ENCODE results near the gene NDUFB7.
A peak's percentile ranks its signal among the peaks of the same experiment; 100 is the strongest.
"Not testable (repeated sequence)": the region's sequence is repeated elsewhere in the genome, so short reads cannot be mapped to it uniquely, and the experiment has no call there.

The NDUFB7 gene

DNA sequence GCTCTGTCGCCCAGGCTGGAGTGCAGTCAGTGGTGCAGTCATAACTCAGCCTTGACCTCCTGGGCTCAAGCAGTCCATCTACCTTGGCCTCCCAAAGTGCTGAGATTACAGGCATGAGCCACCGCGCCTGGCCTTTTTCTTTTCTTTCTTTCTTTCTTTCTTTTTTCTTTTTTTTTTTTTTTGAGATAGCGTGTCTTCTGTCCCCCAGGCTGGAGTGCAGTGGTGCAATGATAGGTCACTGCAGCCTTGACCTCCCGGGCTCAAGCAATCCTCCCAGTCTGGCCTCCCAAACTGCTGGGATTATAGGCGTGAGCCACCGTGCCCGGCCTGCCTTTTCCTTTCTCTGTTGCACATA, 19.9 kb downstream of the NDUFB7 start:
- not testable (repeated sequence) for DNase-seq

DNA sequence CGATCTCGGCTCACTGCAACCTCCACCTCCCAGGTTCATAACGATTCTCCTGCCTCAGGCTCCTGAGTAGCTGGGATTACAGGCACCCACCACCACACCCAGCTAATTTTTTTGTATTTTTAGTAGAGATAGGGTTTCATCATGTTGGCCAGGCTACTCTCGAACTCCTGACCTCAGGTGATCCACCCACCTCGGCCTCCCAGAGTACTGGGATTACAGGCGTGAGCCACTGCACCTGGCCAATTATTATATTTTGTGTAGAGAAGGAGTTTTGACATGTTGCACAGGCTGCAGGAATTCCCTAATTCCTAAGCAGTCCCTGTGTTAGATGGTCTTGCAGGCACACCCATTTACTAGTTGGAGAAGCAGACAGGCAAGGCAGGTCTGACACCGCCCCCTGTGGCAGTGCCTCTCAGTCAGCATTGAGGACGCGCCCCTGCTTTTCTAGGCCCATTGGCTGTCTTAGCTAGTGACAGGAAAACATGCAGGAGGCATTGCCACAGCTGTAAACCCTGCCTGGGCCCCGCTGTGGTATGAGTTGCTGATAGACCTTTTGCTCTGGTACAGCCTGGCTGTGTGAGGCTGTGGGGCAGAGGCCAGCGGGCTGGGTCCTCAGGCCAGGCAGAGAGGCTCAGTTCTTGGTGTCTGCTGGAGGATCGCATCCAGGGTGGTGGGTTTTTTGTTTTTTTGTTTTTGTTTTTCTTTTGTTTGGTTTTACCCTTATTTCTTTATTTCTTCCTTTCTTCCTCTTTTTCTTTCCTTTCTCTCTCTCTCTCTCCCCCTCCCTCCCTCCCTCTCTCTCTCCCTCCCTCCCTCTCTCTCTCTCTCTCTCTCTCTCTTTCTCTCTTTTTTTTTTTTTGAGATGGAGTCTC, 20.5 kb downstream of the NDUFB7 start:
- not testable (repeated sequence) for DNase-seq

DNA sequence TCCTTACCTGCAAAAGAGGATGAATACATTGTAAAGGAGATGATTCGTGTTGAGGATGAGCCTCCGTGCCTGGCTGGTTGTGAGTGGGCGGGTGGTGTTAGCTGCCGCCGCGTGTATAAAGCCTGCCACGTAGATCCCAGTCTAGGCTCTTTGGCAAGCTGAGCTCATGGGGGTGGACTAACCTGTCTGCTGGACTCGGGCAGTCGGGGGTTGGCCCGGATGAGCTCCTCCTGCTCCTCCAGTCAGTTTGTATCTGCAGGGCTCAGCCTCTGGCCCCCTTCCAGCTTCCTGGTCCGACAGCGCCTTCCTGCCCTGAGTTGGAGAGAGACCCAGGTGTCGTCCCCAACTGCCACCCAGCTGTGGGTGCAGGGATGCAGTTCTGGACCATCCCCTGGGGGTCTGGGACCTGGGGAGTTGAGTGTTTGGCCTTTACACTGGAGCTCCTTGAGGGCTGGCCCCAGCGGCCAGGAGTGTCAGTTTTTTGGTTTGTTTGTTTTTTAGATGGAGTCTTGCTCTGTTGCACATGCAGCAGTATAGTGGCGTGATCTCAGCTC, 21.6 kb downstream of the NDUFB7 start:
- DNase-seq: peak; percentile 75

DNA sequence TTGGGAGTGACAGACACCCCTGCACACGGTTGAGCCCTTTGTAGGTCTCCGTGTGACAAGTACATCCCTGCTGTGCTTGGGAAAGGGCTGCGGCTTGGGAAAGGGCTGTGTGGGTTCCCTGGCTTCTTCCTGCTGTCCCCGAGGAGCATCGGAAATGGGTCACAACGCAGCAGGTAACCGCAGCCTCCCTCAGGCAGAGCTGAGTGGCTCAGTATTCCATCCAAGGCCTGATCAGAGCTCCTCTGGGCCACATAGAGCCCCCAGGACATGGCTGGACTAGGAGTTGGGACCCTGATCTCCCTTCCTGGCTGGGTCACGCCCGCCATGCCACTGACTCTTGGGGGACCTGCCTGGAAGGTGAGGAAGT, 26.2 kb downstream of the NDUFB7 start:
- DNase-seq: no peak

DNA sequence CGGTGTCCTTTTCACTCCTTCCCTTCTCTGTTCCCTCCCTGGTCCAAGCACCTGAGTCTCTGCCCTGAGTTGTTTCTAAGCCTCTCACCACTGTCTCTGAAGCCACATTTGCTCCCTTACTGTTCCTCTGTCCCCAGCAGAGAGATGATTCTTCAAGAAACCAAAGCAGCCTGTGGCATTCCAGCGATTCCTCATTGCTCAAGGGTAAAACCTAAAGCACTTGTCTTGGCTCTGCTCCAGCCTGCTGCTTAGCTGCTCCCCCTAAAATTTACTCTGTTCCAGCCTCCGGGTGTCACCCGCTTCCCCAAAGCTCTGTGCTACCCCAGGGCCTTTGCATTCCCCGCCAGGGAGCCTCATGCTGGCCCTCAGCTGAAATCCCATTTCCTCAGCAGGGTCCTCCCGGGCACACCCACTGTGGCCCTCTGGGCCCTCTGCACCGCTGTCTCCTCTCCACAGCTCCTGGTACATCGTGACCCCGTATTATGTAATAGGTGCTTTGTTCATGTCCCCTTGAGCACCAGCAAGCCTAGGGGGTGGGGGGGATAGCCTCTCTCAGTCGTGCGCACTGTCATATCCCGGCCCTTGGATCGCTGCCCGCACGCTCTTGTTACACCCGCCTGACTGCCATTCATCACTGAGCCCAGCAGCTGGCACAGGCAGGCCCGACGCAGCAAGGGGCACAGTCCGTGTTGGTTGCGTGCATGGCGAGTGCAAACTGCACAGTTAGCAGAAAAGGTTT, 26.7 kb downstream of the NDUFB7 start:
- DNase-seq: peak; percentile 89

DNA sequence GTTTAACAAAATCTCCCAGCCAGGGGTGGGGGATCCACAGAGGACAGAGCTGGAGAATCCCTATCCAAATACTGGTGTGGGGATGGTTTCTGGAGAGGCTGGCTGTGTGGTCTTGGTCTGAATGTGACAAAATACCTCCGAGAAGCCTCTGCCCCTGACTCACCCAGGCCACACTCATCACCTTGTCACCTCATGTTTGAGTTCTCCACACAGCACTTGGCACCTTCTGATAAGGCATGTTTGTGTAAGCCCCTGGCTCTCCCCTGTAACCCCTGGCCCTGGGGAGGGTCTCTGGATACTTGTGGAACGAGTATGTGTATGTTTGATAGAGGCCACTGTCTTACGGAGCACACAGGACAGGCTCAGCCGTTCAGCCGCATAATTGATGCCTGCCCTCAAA, 27.8 kb downstream of the NDUFB7 start:
- DNase-seq: no peak

DNA sequence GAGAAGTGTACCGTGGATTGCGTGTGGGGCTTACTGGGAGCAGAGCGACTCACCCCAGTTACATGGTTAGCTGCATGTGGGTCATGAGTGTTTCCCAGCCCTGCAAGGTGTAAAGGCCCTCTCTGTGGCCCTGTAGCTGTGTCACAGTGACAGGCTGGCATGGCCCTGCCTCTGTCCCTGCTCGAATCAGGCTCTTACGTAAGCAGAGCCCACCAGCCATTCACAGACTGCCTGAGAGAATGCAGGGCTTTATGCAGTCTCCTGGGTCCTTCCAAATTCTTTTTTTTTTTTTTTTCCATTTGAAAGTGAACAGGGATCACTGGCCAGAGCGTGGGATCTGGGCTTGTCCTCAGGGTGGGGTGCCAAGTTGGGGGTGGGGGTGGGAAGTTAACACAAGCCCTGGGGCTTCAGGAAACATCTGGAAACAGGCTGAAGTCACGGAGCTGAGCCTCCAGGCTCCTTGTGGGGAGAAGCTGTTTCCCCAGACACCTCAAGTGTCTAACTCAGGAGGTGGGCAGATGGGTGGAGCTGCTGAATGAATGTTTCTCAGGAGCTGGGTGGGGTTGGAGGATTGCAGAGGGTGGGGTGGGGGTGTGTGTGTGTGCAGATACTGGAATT, 29.0 kb downstream of the NDUFB7 start:
- no peak for DNase-seq

DNA sequence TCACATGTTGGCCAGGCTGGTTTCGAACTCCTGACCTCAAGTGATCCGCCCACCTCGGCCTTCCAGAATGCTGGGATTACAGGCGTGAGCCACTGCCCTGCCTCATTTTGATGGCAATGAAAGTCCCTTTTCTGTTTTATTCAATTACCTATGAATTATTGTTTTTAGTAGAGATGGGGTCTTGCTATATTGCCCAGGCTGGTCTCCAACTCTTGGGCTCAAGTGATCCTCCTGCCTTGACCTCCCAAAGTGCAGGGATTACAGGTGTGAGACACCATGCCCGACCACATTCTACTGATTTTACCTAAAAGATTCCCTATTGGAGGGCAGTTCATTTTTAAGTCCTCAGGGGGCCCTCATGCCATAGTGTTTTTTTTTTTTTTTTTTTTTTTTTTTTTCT, 29.9 kb downstream of the NDUFB7 start:
- not testable (repeated sequence) for DNase-seq

DNA sequence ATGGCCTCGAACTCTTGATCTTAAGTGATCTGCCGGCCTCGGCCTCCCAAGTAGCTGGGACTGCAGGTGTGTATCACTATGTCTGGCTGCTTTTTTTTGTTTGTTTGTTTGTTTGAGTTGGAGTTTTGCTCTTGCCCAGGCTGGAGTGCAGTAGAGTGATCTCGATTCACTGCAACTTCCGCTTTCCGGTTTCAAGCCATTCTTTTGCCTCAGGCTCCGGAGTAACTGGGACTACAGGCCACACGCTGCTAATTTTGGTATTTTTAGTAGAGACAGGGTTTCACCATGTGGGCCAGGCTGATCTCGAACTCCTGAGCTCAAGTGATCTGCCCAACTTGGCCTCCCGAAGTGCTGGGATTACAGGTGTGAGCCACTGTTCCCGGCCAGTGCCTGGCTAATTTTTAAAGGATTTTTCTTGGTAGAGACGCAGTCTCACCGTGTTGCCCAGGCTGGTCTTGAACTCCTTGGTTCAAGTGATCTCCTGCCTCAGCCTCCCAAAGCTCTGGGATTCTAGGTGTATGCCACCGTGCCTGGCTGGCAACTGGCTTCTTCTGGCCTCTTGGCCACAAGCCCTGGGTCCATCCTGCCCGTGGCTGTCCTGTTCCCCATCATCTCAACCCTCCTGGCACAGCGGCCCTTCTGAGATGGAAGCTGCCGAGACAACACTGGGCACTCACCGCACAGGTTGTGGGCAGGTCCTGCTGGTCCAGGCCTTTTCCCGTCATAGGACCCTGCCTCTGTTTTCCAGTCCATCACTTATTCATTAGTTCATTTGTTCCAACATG, 30.9 kb downstream of the NDUFB7 start:
- no peak for DNase-seq

DNA sequence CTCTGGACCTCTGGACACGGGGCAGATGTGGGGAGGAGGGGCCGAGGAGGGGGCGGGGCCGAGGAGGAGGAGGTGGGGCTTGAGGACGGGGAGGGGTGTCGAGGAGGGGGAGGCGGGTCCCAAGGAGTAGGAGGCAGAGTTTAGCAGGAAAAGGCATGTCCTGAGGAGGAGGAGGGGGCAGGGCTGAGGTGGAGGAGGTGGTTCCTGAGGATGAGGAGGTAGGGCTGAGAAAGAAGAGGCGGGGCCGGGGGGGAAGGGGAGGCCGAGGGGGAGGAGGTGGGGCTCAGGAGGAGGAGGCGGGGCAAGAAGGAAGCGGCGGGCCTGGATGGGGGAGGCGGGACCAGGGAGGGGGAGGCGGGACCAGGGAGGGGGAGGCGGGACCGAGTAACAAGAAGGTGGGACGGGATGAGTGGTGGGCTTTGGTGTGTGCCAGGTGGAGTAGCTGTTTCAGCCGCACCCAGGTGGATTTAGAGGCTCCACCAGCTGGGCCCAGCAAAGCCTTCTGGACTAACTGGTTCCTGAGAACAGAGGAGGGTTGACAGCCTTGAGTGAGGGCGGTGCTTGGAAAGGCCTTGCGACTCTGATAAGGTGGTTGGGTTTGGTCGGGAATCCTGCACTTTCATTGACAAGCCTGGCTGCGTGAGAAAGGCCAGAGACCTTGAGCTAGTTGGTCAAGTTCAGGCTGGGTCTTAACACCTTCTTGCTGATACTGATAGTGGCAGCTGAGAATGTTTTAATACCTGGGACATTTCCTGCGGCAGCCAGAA, 34.8 kb downstream of the NDUFB7 start:
- DNase-seq: no peak

DNA sequence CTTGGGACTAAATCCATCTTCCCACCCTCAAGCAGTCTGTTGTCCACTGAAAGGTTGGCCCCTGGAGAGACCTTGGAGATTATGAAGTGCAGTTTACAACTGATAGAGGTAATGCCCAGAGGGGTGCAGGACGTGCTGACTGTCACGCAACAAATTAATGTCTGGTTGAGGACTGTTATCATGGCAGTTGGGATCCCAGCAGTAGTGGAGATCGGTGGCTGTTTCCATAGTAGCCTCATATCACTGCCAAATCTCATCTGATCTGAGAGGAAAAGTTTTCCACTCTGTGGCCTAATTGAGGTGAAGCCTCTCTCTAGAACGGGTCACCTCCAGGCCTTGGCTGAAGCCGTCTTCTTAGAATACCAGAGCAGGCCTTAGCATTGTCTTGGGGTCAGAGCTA, 38.4 kb downstream of the NDUFB7 start:
- DNase-seq: no peak

DNA sequence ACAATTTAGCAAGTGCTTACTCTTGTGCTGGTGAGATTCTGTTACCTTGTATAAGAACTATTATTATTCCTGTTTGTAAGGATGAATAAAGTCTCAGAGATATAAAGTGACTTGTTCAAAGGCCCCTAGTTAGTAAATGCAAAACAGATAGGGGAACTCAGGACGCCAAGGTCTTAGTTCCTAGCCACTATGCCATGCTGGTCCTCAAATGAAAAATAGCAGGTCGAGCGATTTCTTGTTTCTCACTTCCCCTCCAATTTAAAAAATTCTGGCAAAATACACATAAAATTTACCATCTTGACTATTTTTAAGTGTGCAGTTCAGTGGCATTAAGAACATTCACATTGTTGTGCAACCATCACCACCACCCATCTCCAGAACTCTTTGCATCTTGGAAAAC, 41.4 kb downstream of the NDUFB7 start:
- no peak for DNase-seq

DNA sequence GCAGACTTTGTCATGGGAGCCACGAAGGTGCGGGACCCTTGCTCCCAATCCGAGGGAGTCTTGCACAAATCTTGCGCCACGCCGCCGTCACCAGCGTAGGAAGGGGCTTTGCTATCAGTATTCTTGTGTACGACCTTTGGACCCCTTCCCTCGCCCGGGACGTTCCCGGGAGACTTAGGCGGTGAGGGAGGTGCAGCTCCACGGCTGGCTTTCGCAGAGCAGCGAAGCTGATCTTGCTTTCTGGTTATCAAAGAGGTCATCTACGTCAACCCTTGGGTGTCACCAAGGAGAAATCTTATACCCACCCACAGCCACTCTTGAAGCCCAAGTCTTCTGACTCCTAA, 41.9 kb downstream of the NDUFB7 start:
- no peak for DNase-seq

DNA sequence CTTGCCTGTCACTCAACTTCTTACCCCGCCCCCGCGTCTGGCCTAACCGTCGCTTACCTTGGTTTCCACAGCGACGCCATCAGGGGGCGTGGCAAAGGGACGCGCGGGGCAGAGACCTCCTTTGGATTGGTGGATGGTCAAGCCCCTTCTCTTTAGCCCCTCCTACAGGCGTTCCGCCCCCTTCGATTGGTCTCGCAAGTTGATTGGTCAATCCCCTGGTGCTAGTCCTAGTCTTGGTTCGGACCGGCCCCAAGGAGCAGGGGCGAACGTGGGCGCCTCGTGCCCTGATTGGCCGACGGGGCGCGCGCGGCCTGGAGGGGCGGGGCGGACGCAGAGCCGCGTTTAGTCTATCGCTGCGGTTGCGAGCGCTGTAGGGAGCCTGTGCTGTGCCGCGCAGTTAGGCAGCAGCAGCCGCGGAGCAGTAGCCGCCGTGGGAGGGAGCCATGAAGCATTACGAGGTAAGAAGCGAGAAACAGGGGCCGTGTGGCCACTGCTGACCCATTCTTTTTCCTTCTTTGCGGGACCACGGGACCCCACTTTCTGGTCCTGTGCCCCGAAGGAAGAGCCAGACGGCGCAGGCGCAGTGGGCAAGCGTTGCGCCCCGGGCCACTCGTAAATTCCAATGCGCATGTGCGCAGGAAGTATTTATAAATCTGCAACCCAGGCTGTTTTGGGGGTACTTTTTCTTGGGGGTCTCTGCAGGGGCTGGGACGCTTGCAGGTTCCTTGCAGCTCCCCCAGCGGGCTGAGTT, 42.4 kb downstream of the NDUFB7 start, which contains the start of gene TECR:
Gene TECR, plus strand, starts transcription at position 341 of the 751 bp plus-strand sequence. Its CDS starts 103 bp downstream, at position 444.
- peak; percentile 99 for DNase-seq

DNA sequence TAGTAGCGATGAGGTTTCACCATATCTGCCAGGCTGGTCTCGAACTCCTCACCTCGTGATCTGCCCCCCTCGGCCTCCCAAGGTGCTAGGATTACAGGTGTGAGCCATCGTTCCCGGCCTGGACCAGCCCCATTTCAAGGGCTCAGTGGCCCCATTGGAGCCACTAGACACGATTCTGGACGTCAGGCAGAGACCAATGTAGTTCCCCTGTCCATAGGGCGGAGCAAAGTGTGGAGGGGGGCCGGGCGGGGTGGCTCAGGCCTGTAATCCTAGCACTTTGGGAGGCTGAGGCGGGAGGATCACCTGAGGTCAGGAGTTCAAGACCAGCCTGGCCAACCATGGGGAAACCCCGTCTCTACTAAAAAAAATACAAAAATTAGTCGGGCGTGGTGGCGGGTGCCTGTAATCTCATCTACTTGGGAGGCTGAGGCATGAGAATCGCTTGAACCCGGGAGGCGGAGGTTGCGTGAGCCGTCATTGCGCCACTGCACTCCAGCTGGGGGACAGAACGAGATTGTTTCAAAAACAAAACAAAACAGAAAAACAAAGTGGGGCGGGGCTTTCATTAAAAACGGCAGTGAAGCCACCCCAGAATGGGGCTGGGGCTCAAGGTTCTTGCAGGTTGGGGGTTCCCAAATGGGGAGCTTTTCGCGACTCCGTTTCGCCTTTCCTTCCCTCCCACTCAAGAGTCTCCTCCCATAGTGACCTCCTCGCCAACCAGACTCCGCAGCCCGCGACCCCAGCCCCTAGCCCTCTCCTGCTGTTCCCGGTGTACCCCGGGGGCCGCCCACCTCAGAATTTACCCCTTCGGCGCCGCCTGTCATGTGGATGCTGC, 43.2 kb downstream of the NDUFB7 start:
- no peak for DNase-seq

DNA sequence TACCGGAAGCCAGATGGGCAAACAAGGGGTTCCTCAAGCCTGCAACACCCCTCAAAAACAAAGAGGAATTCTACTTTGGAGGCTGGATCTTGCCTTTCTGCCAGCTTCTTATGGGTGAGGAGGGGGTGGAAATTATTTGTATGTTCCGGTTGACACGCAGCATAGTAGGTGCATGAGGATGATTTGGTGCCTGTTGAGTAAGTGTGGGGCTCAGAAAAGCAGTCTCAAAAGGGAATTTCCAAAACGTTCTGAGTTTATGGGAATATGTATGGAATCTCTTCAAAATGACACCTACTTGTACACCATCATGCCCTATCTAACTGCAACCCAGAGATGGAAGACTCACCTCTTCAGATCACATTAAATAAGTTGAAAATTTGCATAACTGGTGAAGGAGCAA, 45.4 kb downstream of the NDUFB7 start:
- DNase-seq: no peak

DNA sequence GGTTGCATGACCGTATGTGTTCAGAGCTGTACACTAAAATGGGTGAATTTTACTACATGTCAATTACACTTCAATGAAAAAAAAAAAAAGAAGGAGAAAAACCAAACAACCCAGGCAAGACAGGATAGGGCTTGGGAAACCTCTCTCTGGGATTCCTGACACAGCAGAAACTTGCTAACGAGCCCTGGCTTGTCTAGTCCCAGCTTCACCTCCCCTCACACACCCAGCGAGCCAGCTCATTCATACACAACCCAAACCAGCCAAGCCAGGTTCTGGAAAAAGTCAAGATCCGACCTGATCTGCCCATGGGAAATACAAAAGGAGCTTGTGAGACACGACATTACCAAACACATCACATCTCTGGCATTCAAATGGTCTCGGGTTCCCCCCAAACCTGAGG, 46.1 kb downstream of the NDUFB7 start:
- DNase-seq: no peak

DNA sequence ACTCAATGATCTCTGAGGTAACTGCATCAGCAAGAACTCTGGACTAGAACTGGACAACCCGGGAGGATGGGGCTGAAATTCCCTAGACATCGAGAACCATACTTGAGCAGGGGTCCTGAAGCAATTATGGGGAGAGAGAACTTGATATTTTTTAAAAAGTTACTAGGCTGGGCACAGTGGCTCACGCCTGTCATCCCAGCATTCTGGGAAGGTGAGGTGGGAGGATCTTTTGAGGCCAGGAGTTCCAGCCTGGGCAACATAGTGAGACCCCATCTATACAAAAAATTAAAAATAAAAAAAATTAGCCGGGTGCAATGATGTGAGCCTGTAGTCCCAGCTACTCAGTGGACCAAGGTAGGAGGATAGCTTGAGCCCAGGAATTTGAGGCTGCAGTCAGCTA, 51.3 kb downstream of the NDUFB7 start:
- DNase-seq: no peak

DNA sequence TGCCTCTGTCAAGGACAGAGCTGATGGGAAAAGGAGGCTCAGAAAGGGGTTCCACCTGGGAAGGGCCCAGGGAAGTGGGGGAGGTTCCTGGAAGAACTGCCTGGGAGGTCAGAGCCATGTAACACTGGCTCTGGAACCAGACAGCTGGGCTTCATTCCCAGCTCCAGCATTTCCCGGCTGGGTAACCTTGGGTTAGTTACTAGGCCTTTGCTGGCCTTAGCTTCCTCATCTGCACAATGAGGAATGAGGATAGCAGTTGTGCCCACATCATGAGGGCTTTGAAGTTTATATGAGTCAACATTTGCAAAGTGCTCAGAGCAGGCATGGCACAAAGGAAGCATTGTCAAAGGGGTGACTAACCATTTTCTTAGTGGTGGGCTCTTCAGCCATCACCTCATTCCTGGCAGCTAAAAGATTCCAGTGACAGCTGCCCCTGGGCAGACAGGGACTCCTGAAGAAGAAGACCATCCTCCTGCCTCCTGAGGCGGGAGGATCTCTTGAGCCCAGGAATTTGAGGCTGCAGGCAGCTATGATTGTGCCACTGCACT, 51.9 kb downstream of the NDUFB7 start:
- DNase-seq: peak; percentile 18

DNA sequence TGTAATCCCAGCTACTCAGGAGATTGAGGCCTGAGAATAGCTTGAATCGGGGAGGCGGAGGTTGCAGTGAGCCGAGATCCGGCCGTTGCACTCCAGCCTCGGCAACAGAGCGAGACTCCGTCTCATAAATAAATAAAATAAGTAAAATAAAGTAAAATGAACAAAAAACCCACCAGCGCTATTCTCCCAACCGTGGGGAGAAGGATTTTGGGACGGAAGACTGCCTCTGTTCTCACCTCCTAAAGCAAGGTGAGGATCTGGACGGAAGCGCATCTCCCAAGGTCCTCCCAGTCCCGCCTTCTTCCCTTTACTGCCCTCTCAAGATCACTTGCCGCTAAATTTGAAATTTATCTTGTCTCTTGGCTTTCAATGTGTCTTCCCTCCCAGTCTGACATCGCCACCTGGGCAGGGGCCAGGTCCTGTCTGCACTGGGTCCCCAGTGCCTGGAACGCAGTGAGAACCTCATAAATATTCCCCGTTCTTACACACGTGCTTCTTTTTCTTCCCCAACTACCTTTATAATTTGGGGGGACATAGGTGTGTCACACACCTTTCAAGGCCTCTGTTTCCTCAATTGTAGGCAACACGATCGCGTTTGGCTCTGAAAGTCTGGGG, 52.5 kb downstream of the NDUFB7 start:
- DNase-seq: no peak

All from DMS153 (cell line).